GM19395 (cell line): ENCODE results near the gene WDHD1.
A peak's percentile ranks its signal among the peaks of the same experiment; 100 is the strongest.
"Not testable (repeated sequence)": the region's sequence is repeated elsewhere in the genome, so short reads cannot be mapped to it uniquely, and the experiment has no call there.

Experiments used
- ATAC-seq: cut with Tn5 transposase; IDR thresholded peaks from one replicate; pipeline ENCODE4 v1.9.1; 2021; ENCODE audit warnings: mild to moderate bottlenecking, moderate library complexity; ENCODE audit not compliant: unreplicated experiment

Gene WDHD1

DNA sequence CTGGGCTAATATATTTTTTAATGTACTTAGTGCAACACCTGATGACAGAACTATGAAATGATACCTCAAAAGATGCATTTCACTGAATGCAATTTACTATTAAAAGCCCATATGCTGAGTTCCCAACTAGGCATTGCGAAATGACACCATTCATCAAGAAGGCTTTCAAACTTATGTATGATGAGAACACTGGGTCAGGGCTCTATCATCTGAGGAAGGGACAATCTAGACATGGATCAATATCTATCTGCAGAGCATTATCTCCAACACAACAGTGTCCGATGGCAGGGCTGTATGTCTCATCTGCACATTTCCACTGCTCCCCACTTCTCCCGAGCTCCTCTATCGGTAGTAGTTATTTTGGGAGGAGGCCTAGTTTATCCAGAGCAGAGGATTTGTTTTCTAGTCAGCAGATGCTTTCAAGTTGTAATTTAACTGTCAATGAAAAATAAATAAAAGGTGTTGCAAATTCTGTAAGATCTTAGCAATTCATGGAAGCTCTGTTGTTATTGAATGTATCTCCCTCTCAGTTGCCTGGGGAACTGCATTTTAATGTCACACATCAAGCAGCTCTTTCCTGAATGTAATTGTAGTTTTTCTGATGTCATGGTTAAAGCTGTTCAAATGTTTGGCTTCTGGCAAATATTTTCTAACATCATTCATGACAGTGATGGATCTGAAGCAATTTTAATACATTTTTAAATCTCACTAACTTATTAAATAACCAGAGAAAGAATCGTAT is 116.9 kb downstream of the WDHD1 start:
- no peak for ATAC-seq

DNA sequence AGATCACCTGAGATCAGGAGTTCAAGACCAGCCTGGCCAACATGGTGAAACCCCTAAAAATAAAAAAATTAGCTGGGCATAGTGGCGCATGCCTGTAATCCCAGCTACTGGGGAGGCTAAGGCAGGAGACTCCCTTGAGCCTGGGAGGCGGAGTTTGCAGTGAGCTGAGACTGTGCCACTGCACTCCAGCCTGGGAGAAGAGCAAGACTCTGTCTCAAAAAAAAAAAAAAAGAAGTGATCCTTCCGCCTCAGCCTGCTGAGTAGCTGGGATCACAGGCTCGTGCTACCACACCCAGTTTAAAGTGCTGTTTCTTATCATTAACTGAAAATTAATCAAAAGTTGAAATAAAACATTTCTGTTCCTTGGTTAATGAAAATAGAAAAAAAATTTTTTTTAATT is 117.9 kb downstream of the WDHD1 start:
- ATAC-seq: not testable (repeated sequence)

GRCh38 chr14:54908190-54908589 is 118.7 kb downstream of the WDHD1 start:
- ATAC-seq: peak; percentile 69

- ATAC-seq: no peak
Observed at GRCh38 chr14:54906075-54906474, 120.8 kb downstream of the WDHD1 start.

DNA sequence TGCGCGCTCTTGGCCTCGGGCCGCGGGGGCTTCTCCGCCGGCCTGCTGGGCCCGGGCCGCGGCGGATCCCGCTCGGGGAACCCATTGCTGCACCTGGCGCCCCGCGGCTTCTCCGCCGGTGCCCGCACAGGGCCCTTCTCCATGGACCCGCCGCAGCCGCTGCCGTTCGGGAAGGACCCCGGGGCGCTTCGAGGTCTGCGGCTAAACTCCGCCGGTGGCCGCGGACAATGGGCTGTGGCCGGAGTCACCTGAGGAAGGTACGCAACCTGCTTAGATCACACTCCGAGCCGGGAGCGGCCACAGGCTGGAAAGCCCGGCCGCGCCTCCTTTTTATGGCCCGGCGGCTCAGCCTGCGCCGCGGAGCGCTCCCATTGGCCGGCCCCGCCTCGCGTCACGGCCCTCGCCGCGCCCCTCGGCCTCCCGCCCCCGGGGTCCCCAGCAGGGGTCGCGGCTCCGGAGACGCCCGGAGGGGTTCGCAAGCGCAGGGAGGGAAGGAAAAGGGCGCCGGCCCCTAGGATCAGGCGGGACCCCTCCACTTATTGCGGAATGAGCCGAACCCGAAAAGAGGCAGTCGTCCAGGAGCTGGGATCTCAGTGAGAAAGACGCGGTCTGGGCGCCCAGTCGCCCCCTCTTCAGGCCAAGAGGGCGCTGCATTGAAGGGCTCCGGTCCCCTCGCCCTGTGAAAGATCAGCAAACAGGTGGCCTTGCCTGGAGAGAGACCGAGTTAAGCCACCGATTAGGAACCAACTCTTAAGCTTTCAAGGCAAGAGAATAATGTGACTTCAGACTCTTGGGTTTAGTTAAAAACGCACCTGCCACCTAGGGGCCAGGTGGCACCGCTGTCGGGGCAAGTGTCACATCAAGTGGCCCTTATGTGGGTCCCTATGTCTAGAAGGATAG is 124.1 kb downstream of the WDHD1 start, which contains the start of gene GCH1:
GCH1 (minus strand) TSS at position 306 of the 900 bp plus-strand sequence; CDS start at position 143, 163 bp downstream.
- ATAC-seq: peak; percentile 84

DNA sequence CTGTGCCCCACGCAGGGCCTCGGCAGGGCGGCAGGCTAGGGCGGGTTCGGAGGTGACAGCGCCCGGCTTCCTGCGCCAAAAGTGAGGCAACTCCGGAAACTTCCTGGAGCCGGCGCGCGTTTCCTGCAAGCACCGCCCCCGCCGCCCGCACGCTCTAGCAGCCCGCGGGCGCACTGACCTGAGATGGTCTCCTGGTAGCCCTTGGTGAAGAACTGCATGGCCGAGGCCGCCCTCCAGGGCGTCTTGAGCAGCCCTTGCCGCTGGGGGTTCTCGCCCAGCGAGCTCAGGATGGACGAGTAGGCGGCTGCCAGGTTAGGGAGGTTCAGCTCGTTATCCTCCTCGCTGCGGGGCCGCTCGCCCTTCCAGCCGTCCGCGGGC is 124.8 kb downstream of the WDHD1 start:
- peak; percentile 57 for ATAC-seq

DNA sequence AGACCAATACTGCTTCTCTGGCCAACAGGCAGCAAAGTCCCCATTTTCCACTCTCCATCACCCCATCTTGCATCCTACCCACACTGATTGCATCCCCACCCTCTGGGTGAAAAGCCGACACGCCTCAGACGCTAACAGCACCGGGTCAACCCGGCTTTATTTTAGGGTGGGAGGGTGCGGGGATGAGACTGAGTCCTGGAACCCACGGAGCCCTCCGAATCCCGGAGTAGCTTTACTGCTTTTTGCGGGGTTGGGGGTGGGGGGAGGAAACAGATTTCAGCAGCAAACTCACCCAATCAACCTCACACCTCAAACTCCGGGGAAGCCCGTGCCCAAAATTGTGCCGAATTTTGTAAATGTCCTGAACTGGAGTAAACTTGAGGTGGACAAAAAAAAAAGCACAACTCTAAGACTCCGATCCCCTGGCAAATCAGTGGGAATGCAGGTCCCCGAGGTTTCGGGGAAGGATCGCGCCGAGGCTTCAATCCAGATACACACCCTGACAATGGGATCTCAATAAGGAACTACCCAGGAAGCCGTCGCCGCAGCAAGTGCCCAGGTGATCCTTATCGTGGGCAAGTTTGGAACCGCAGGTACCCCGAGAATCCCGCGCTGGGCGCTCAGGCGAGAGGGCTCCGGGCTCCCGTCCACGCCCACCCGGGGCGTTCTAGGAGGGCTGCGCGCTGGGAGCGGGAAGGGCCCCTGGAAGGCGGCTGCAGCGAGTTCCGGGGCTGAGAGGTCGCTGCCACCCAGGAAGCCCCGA is 125.3 kb downstream of the WDHD1 start:
- no peak for ATAC-seq

- no peak for ATAC-seq
Observed at GRCh38 chr14:54899573-54899972, 127.3 kb downstream of the WDHD1 start.

DNA sequence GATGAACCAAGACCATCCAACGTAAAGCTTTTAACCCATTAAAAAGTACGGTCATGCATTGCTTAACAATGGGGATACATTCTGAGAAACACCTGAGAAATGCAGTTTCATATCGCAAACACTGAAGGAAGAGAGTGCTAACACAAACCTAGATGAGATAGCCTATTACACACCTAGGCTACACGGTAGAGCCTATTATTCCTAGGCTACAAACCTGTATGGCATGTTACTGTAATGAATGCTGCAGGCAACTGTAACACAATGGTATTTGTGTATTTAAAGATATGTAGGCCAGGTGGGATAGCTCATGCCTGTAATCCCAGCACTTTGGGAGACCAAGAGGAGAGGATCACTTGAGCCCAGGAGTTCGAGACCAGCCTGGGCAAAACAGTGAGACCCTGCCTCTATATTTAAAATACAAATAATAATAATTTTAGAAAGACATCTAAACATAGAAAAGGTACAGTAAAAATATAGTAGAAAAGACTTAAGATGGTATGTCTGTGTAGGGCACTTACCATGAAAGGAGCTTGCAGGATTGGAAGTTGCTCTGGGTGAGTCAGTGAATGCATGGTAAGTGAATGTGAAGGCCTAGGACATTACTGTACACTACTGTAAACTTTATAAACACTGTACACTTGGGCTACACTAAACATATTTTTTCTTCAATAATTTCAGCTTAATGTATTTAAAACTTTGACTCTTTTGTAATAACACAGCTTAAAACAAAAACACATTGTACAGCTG is 128.9 kb downstream of the WDHD1 start:
- not testable (repeated sequence) for ATAC-seq

DNA sequence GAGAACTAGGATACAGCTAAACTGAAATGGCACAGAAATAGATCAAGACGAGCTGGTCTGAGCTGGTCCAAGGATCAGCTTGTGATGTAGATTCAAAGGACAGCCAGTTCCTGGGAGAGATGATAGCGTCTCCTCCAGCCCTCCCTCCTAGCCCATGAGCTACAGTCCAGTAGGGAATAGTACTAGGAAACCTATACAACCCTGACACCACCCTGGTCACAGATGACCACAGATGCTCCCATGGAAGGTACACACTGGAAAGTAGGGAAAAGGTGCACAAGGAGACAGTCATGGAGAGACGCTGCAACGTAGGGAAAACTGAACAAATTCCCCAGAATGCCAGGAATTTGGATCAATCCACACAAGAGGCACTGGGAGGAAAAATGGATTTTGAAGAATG is 131.2 kb downstream of the WDHD1 start:
- no peak for ATAC-seq

DNA sequence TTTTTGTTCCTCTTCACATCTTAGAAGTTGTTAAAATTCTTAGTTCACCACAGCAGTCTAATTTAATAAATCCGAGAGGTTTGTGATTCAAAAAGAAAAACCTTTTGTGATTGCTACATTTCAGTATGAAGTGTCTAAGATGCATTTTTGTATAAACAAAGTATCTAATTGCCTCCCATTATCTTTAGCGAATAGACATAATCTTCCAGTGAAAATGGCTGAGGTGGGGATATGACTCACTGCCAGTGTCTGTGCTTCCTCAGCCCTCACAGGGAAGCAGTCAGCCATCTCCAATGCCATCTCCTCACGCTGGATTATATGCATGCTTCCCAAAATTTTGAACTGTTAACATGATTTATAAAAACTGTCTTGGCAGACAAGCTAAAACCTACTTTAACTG is 131.9 kb downstream of the WDHD1 start:
- no peak for ATAC-seq

GRCh38 chr14:54893151-54893760 is 133.6 kb downstream of the WDHD1 start:
- no peak for ATAC-seq

DNA sequence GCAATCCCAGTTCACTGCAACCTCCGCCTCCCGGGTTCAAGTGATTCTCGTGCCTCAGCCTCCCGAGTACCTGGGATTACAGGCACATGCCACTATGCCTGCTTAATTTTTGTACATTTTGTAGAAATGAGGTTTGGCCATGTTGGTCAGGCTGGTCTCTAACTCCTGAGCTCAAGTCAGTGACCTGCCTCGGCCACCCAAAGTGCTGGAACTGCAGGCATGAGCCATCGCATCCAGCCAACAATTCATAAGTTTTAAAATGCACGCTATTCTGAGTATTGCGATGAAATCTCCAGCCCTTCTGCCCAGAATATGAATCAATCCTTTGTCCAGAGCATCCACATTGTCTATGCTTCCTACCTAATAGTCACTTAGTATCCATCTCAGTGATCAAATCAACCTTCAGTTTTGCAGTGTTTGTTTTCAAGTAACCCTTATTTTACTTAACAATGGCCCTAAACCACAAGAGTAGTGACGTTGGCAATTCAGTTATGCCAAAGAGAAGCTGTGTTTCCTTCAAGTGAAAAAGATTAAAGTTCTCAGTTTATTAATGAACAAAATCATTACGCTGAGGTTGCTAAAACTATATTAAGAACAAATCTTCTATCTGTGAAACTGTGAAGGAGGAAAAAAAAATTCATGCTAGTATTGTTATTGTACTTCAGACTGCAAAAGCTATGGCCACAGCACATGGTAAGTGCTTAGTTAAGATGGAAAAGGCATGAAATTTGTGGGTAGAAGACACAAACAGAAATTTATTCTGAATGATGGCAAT is 135.2 kb downstream of the WDHD1 start:
- ATAC-seq: no peak

GRCh38 chr14:54890788-54891187 is 136.1 kb downstream of the WDHD1 start:
- peak; percentile 92 for ATAC-seq

DNA sequence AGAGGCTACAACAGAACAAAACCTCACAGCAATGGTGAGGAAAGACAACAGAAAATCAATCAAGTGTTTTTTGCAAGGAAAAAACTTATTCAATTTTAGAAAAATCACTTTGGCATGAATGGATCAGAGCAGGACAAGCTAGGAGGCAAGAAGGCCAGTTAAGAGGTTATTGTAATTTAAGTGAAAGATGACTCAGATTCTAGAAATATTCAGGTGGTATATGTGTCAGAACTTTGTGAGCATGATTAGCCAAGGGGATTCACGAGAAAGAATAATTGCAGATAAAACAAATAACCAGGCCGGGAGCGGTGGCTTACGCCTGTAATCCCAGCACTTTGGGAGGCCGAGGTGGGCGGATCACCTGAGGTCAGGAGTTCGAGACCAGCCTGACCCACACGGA is 137.0 kb downstream of the WDHD1 start:
- no peak for ATAC-seq
